Measurements from ENCODE around the gene SLC35F3. TPM values are rescaled to one million over a fixed set of nuclear protein-coding genes. Genes with fewer than 3 reads are reported as not detected.

SLC35F3 gene
- polyA plus RNA-seq, 1 donor (not counting 4 experiments of a cell fraction or from before 2014, with no cell fraction given): 13.8 TPM

DNA sequence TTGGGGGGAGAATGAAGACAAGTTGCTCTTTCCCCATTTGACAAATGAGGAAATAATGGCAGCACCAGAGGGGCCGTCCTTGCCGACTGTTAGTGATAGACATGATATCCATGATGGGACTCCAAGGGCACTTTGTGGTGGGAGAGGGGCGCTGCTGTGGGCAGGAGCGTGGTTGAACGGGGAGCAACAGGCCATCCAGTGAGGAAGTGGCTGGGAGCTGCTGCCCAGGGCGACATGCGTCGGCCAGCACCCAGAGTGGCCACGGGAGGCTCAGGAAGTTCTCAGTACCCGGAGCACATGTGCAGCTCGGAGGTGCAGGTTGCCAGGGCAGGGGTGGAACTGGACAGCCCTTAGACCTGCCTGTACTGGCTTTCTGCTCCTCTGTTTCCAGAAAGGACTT is 71.0 kb downstream of the SLC35F3 start:
- no peak for TF ChIP-seq CTCF (optimal IDR thresholded peaks at IDR 0.05 in 1 of 3, IDR thresholded peaks at IDR 0.05 in 1 of 3, conservative IDR thresholded peaks at IDR 0.05 in 1 of 3; ENCODE audit: extremely low read depth in 1 of 3, insufficient read depth in 2 of 3, low read length in 3 of 3)
- no peak for FAIRE-seq
- H3K9me3 ChIP-seq (ENCODE audit: control insufficient read depth, low read depth, low read length): no peaks in the 10 kb centered on the region
- no peak overlapping the region for H2AFZ ChIP-seq (ENCODE audit: control insufficient read depth, low read length)
- no peak overlapping the region for H3K27ac ChIP-seq (ENCODE audit: control insufficient read depth, insufficient read depth, low read length)
- dilution Hi-C loops (cut with MboI; ENCODE audit: extremely low pct_ligation_motif_present, low sequenced_read_pairs): no loop called here
- H3K27me3 ChIP-seq (ENCODE audit: control insufficient read depth, extremely low read depth, insufficient read depth, low read length): no peaks in the 10 kb centered on the region
- H3K9ac ChIP-seq (ENCODE audit: control insufficient read depth, extremely low read depth, insufficient read depth, low read length): no peak overlapping the region
- H3K79me2 ChIP-seq (ENCODE audit: control insufficient read depth, insufficient read depth, low read length): no peaks in the 10 kb centered on the region
- no peak overlapping the region for H3K4me2 ChIP-seq (ENCODE audit: control insufficient read depth, extremely low read depth, insufficient read depth, low read depth, low read length)
- H3K36me3 ChIP-seq (ENCODE audit: control insufficient read depth in 2 of 2, extremely low read depth in 1 of 2, insufficient read depth in 2 of 2, low read length in 2 of 2): no peaks in the 10 kb centered on the region
- no peaks in the 10 kb centered on the region for H3K4me1 ChIP-seq (ENCODE audit: control insufficient read depth, extremely low read depth, insufficient read depth, low read length)
- H3K4me3 ChIP-seq (ENCODE audit: control insufficient read depth in 2 of 3, extremely low read depth in 1 of 3, insufficient read depth in 2 of 3, low read depth in 1 of 3, low read length in 3 of 3): no peak overlapping the region
- H4K20me1 ChIP-seq (ENCODE audit: control insufficient read depth, extremely low read depth, insufficient read depth, low read length): no peaks in the 10 kb centered on the region
- no peak for DNase-seq (ENCODE audit: low read depth, low spot score)
- no peaks in the 10 kb centered on the region for H3K9me1 ChIP-seq (ENCODE audit: control insufficient read depth, extremely low read depth, insufficient read depth, low read length)

- Histone ChIP-seq H3K36me3 (ENCODE audit: control insufficient read depth in 2 of 2, extremely low read depth in 1 of 2, insufficient read depth in 2 of 2, low read length in 2 of 2) (no peaks in the 10 kb centered on the region), H3K27ac (ENCODE audit: control insufficient read depth, insufficient read depth, low read length) (no peak overlapping the region), H3K4me1 (ENCODE audit: control insufficient read depth, extremely low read depth, insufficient read depth, low read length) (peaks cover 6% of the 10 kb centered on the region), H3K4me2 (ENCODE audit: control insufficient read depth, extremely low read depth, insufficient read depth, low read depth, low read length) (no peak overlapping the region), H3K79me2 (ENCODE audit: control insufficient read depth, insufficient read depth, low read length) (peaks cover 1% of the 10 kb centered on the region), H3K9ac (ENCODE audit: control insufficient read depth, extremely low read depth, insufficient read depth, low read length) (no peak overlapping the region), H3K4me3 (ENCODE audit: control insufficient read depth in 2 of 3, extremely low read depth in 1 of 3, insufficient read depth in 2 of 3, low read depth in 1 of 3, low read length in 3 of 3) (no peak overlapping the region), H3K9me1 (ENCODE audit: control insufficient read depth, extremely low read depth, insufficient read depth, low read length) (no peaks in the 10 kb centered on the region), H2AFZ (ENCODE audit: control insufficient read depth, low read length) (no peak overlapping the region), H4K20me1 (ENCODE audit: control insufficient read depth, extremely low read depth, insufficient read depth, low read length) (no peaks in the 10 kb centered on the region), H3K27me3 (ENCODE audit: control insufficient read depth, extremely low read depth, insufficient read depth, low read length) (no peaks in the 10 kb centered on the region), H3K9me3 (ENCODE audit: control insufficient read depth, low read depth, low read length) (no peaks in the 10 kb centered on the region)
- FAIRE-seq (no peak), DNase-seq (ENCODE audit: low read depth, low spot score) (no peak)
- TF ChIP-seq CTCF (optimal IDR thresholded peaks at IDR 0.05 in 1 of 3, IDR thresholded peaks at IDR 0.05 in 1 of 3, conservative IDR thresholded peaks at IDR 0.05 in 1 of 3; ENCODE audit: extremely low read depth in 1 of 3, insufficient read depth in 2 of 3, low read length in 3 of 3): no peak
- no peak for TF ChIP-seq EZH2 (IDR thresholded peaks at IDR 0.05; ENCODE audit: low read length)
- dilution Hi-C loops (cut with MboI; ENCODE audit: extremely low pct_ligation_motif_present, low sequenced_read_pairs): no loop called here
Measured at GRCh38 chr1:233981042-233981675, 76.7 kb downstream of the SLC35F3 start.
